CD14-positive monocyte (primary cell): ENCODE measurements around the gene CDK2. TPM values are rescaled to one million over a fixed set of nuclear protein-coding genes. Genes with fewer than 3 reads are reported as not detected.
"Not testable (repeated sequence)": the region's sequence is repeated elsewhere in the genome, so short reads cannot be mapped to it uniquely, and the experiment has no call there.

Experiments used
- DNase-seq, 3 donors: peaks; one replicate each; pipeline ENCODE4 v3.0.0-alpha.2; 2011 to 2022
- H2AFZ ChIP-seq: 2 replicates; pipeline ENCODE4 v1.6.0; 2012; ENCODE audit warnings: mild to moderate bottlenecking, low read depth, low read length, inconsistent platforms; ENCODE audit not compliant: insufficient read depth, poor library complexity, severe bottlenecking
- H3K27ac ChIP-seq, 2 donors: 1 replicate in 1 of 2; 2 replicates in 1 of 2; pipeline ENCODE4 v1.5.1; 2012 to 2013; ENCODE audit warnings: low read length in 2 of 2, control low read depth in 1 of 2, inconsistent platforms in 1 of 2, low read depth in 1 of 2, mild to moderate bottlenecking in 1 of 2
- H3K27me3 ChIP-seq, 2 donors: one replicate each; pipeline versions ENCODE4 v1.6.0 to v1.6.1; 2011 to 2013; ENCODE audit warnings: low read length in 2 of 2; ENCODE audit not compliant: control insufficient read depth in 2 of 2, insufficient read depth in 2 of 2
- H3K36me3 ChIP-seq, 2 donors: replicated peaks in 1 of 2; 1 replicate in 1 of 2; 2 replicates in 1 of 2; pipeline versions ENCODE4 v1.5.1 to v1.6.1; 2012 to 2013; ENCODE audit warnings: low read length in 2 of 2, control low read depth in 1 of 2, inconsistent platforms in 1 of 2, mild to moderate bottlenecking in 1 of 2; ENCODE audit not compliant: insufficient read depth in 2 of 2, control insufficient read depth in 1 of 2
- H3K4me1 ChIP-seq, 2 donors: 1 replicate in 1 of 2; 2 replicates in 1 of 2; pipeline versions ENCODE4 v1.5.1 to v1.6.1; 2012 to 2013; ENCODE audit warnings: low read length in 2 of 2, control low read depth in 1 of 2, inconsistent platforms in 1 of 2, mild to moderate bottlenecking in 1 of 2, moderate library complexity in 1 of 2; ENCODE audit not compliant: insufficient read depth in 2 of 2, control insufficient read depth in 1 of 2
- H3K4me2 ChIP-seq: replicated peaks from 2 replicates; pipeline ENCODE3; 2012; ENCODE audit warnings: low read length, moderate library complexity, mild to moderate bottlenecking; ENCODE audit not compliant: poor library complexity, severe bottlenecking; ENCODE audit errors: extremely low read depth
- H3K4me3 ChIP-seq, 3 experiments: fragments of 200-600 bp in 1 of 3; sonication (generic) in 1 of 3; replicated peaks in 1 of 3; 1 replicate in 2 of 3; 2 replicates in 1 of 3; pipeline ENCODE4 v1.5.1; 2011 to 2013; ENCODE audit warnings: low read length in 3 of 3, mild to moderate bottlenecking in 3 of 3, control low read depth in 2 of 3, low read depth in 2 of 3, inconsistent platforms in 1 of 3, moderate library complexity in 1 of 3
- H3K79me2 ChIP-seq: 2 replicates; pipeline ENCODE4 v1.6.0; 2012; ENCODE audit warnings: mild to moderate bottlenecking, control low read depth, inconsistent platforms, low read length, moderate library complexity; ENCODE audit not compliant: insufficient read depth
- H3K9ac ChIP-seq: 2 replicates; pipeline ENCODE4 v1.6.0; 2017; ENCODE audit warnings: low read length, mild to moderate bottlenecking; ENCODE audit not compliant: insufficient read depth, poor library complexity, severe bottlenecking
- H3K9me3 ChIP-seq, 2 donors: replicated peaks in 1 of 2; 1 replicate in 1 of 2; 2 replicates in 1 of 2; pipeline versions ENCODE4 v1.5.1 to v1.6.1; 2012 to 2013; ENCODE audit warnings: low read length in 2 of 2, control low read depth in 1 of 2; ENCODE audit not compliant: control insufficient read depth in 1 of 2, insufficient read depth in 1 of 2
- H4K20me1 ChIP-seq: 2 replicates; pipeline ENCODE4 v1.6.0; 2012; ENCODE audit warnings: mild to moderate bottlenecking, low read length, control low read depth, moderate library complexity; ENCODE audit not compliant: insufficient read depth
- H3K27ac Mint-ChIP-seq, 7 donors: one replicate each; pipeline ENCODE4 v1.8.0; 2020; ENCODE audit warnings: mild to moderate bottlenecking in 7 of 7, mixed read lengths in 7 of 7, moderate library complexity in 6 of 7, inconsistent platforms in 2 of 7
- H3K27me3 Mint-ChIP-seq, 3 donors: one replicate each; pipeline ENCODE4 v1.8.0; 2021 to 2022; ENCODE audit warnings: low read depth in 3 of 3, mild to moderate bottlenecking in 3 of 3, mixed read lengths in 3 of 3, moderate library complexity in 3 of 3, inconsistent platforms in 1 of 3
- H3K36me3 Mint-ChIP-seq, 2 donors: one replicate each; pipeline ENCODE4 v1.8.0; 2020; ENCODE audit warnings: mixed read lengths in 2 of 2, inconsistent platforms in 1 of 2, mild to moderate bottlenecking in 1 of 2
- H3K4me1 Mint-ChIP-seq: one replicate; pipeline ENCODE4 v1.8.0; 2020; ENCODE audit warnings: mild to moderate bottlenecking, mixed read lengths
- H3K4me3 Mint-ChIP-seq, 2 donors: one replicate each; pipeline ENCODE4 v1.8.0; 2020; ENCODE audit warnings: mild to moderate bottlenecking in 2 of 2, mixed read lengths in 2 of 2, moderate library complexity in 1 of 2
- H3K9me3 Mint-ChIP-seq, 7 donors: one replicate each; pipeline ENCODE4 v1.8.0; 2020 to 2022; ENCODE audit warnings: mixed read lengths in 7 of 7, mild to moderate bottlenecking in 6 of 7, moderate library complexity in 6 of 7, inconsistent platforms in 2 of 7
- WGBS: methylation state at CpG from one replicate; pipeline ENCODE4 v1.1.5; 2013; ENCODE audit warnings: missing lambda C conversion rate; ENCODE audit not compliant: insufficient coverage; 5-methylcytosine and 5-hydroxymethylcytosine counted together
- intact Hi-C, 2 donors: fragments of 100-400 bp; cut with micrococcal nuclease; formaldehyde crosslinking; loops; one replicate each; pipeline versions ENCODE4 v1.15.0 to v1.15.1; 2023
- polyA plus RNA-seq, 3 donors: library from polyadenylated mRNA; depleted of rRNA in 1 of 3; unstranded in 2 of 3; stranded (reverse) in 1 of 3; fragments of 300-500 nt in 2 of 3; fragments of >200 nt in 1 of 3; fragmentation: Illumina TruSeq in 2 of 3; gene quantifications; 1 replicate in 2 of 3; 2 replicates in 1 of 3; pipeline ENCODE4 v1.2.3, GENCODE V29; 2012 to 2021
- TF ChIP-seq, protein P1 (sequence below): fragments of 200-600 bp; IDR thresholded peaks from one replicate; pipeline ENCODE4 v1.8.0; 2022; ENCODE audit warnings: antibody characterized with exemption, mild to moderate bottlenecking

Gene CDK2
- polyA plus RNA-seq, 3 donors = 4.1 to 11.8 (median 4.7) TPM

DNA sequence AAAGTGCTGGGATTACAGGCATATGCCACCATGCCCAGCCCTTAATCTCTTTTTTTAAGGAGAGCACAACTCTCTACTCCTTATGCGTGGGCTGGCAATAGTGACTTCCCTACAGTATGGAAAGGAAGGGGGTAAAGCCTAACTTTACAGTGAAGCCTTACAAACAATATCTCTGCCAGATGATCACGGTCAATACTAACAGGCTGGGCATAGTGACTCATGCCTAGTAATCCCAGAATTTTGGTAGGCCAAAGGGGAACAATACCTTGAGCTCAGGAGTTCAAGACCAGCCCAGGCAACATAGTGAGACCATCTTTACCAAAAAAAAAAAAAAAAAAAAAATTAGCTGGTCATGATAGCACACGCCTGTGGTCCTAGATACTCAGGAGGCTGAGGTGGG lies 44.5 kb upstream of the CDK2 start:
- H3K4me2 ChIP-seq = no peak overlapping the region
- no peak overlapping the region for H3K27ac ChIP-seq
- no peaks in the 10 kb centered on the region for H3K9me3 ChIP-seq
- H3K9ac ChIP-seq = no peak overlapping the region
- Mint-ChIP-seq H3K36me3 (peaks cover 20 to 44% of the 10 kb centered on the region in 2 donors), H3K4me1 (peaks cover 19% of the 10 kb centered on the region), H3K27ac (peak overlapping the region in 1 of 7 donors; percentile 56), H3K4me3 (no peak overlapping the region), H3K27me3 (no peaks in the 10 kb centered on the region), H3K9me3 (no peaks in the 10 kb centered on the region)
- H3K36me3 ChIP-seq = peaks cover 6 to 29% of the 10 kb centered on the region in 2 donors
- no peak overlapping the region for H3K4me3 ChIP-seq
- H3K27me3 ChIP-seq = no peaks in the 10 kb centered on the region
- H2AFZ ChIP-seq = no peak overlapping the region
- H4K20me1 ChIP-seq = peaks cover 59% of the 10 kb centered on the region
- H3K4me1 ChIP-seq = peaks cover 9 to 13% of the 10 kb centered on the region in 2 donors
- DNase-seq = no peak
- intact Hi-C loops = no loop called here
- 88% methylated on average over 1 of the region's 3 CpGs for WGBS
- TF ChIP-seq, protein P1, sequence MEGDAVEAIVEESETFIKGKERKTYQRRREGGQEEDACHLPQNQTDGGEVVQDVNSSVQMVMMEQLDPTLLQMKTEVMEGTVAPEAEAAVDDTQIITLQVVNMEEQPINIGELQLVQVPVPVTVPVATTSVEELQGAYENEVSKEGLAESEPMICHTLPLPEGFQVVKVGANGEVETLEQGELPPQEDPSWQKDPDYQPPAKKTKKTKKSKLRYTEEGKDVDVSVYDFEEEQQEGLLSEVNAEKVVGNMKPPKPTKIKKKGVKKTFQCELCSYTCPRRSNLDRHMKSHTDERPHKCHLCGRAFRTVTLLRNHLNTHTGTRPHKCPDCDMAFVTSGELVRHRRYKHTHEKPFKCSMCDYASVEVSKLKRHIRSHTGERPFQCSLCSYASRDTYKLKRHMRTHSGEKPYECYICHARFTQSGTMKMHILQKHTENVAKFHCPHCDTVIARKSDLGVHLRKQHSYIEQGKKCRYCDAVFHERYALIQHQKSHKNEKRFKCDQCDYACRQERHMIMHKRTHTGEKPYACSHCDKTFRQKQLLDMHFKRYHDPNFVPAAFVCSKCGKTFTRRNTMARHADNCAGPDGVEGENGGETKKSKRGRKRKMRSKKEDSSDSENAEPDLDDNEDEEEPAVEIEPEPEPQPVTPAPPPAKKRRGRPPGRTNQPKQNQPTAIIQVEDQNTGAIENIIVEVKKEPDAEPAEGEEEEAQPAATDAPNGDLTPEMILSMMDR = no peak
- H3K79me2 ChIP-seq = peaks cover 100% of the 10 kb centered on the region

DNA sequence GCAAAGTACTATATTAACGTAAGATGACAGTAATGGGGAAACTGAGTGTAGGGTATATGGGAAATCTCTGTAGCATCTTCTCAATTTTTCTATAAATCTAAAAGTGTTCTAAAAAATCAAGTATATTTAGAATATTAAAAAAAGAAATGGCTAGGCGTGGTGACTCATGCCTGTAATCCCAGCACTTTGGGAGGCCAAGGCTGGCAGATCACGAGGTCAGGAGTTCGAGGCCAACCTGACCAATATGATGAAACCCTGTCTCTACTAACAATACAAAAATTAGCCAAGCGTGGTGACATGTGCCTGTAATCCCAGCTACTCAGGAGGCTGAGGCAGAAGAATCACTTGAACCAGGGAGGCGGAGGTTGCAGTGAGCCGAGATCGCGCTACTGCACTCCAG lies 43.0 kb upstream of the CDK2 start:
- H3K4me3 ChIP-seq, H3K27me3 ChIP-seq, H3K27me3 Mint-ChIP-seq, intact Hi-C loops, H3K9ac ChIP-seq, H3K27ac ChIP-seq, DNase-seq, H2AFZ ChIP-seq, H3K9me3 ChIP-seq, H3K4me2 ChIP-seq, H3K4me3 Mint-ChIP-seq, H3K9me3 Mint-ChIP-seq: not testable (repeated sequence)
- Mint-ChIP-seq H3K36me3 (peaks cover 20 to 40% of the 10 kb centered on the region in 2 donors), H3K27ac (peak overlapping the region in 1 of 7 donors; percentile 15), H3K4me1 (peaks cover 24% of the 10 kb centered on the region)
- Histone ChIP-seq H3K4me1 (peaks cover 17 to 22% of the 10 kb centered on the region in 2 donors), H3K79me2 (peaks cover 99% of the 10 kb centered on the region), H4K20me1 (peaks cover 54% of the 10 kb centered on the region), H3K36me3 (peaks cover 6 to 29% of the 10 kb centered on the region in 2 donors)
- 92% methylated on average over 4 of the region's 9 CpGs for WGBS
